ENCODE results near the gene ANK3. TPM values are rescaled to one million over a fixed set of nuclear protein-coding genes. Genes with fewer than 3 reads are reported as not detected.

ANK3 gene
- polyA plus RNA-seq, 3 donors = not detected

DNA sequence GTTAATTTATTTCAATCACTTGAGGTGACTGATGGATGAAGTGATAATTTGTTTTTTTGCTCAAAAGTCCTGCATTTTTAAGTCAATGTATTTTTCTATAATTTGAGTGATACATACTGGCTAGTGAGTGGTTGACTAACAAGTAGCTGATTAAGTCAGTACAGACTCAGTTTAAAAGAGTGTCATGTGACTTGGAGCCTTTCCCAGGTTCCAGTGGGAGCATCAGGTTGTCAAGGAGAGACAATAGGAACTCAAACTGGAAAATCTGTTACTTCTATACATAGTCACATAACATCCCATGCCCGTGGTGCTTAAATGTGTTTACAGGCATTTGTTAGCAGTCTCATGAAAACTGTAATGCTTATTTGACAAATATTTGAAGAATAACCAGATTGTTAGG is 154.7 kb downstream of the ANK3 start:
- H3K36me3 Mint-ChIP-seq = no peaks in the 10 kb centered on the region
- Histone ChIP-seq H4K20me1 (ENCODE audit: insufficient read depth, low read length) (no peaks in the 10 kb centered on the region), H3K27me3 (ENCODE audit: control insufficient read depth in 2 of 2, insufficient read depth in 2 of 2, low read length in 2 of 2) (no peaks in the 10 kb centered on the region), H3K4me1 (ENCODE audit: control insufficient read depth in 1 of 2, insufficient read depth in 2 of 2, low read length in 2 of 2) (peaks cover 27 to 28% of the 10 kb centered on the region in 2 donors), H3K27ac (ENCODE audit: low read depth in 1 of 2, low read length in 2 of 2) (no peak overlapping the region), H2AFZ (ENCODE audit: insufficient read depth, low read depth, low read length, poor library complexity, severe bottlenecking) (no peak overlapping the region), H3K4me2 (replicated peaks; ENCODE audit: extremely low read depth, low read length, poor library complexity, severe bottlenecking) (no peak overlapping the region), H3K36me3 (replicated peaks in 1 of 2; ENCODE audit: control insufficient read depth in 1 of 2, insufficient read depth in 2 of 2, low read length in 2 of 2) (no peaks in the 10 kb centered on the region), H3K79me2 (ENCODE audit: insufficient read depth, low read length) (no peaks in the 10 kb centered on the region), H3K9me3 (replicated peaks in 1 of 2; ENCODE audit: control insufficient read depth in 1 of 2, insufficient read depth in 1 of 2, low read length in 2 of 2) (no peaks in the 10 kb centered on the region), H3K4me3 (replicated peaks in 1 of 3; ENCODE audit: low read depth in 2 of 3, low read length in 3 of 3) (no peak overlapping the region), H3K9ac (ENCODE audit: insufficient read depth, low read length, poor library complexity, severe bottlenecking) (no peak overlapping the region)
- DNase-seq = peak in 1 of 3 donors; percentile 10
- no CpG with 5 or more reads among the region's 1 CpG for WGBS (ENCODE audit: insufficient coverage)
- H3K4me3 Mint-ChIP-seq = no peak overlapping the region
- H3K27me3 Mint-ChIP-seq (ENCODE audit: low read depth in 3 of 3) = peaks cover 0 to 3% (median 0%) of the 10 kb centered on the region in 3 donors
- intact Hi-C loops (cut with micrococcal nuclease) = loop anchor here in 1 of 2 donors (10.0 kb wide), 1 partner anchor 50 kb away; no protein-coding TSS in a partner anchor
- peaks cover 0 to 3% (median 0%) of the 10 kb centered on the region in 7 donors for H3K9me3 Mint-ChIP-seq
- H3K4me1 Mint-ChIP-seq = peaks cover 43% of the 10 kb centered on the region
- peak overlapping the region in 1 of 7 donors; percentile 33 for H3K27ac Mint-ChIP-seq
- TF ChIP-seq, protein P1, sequence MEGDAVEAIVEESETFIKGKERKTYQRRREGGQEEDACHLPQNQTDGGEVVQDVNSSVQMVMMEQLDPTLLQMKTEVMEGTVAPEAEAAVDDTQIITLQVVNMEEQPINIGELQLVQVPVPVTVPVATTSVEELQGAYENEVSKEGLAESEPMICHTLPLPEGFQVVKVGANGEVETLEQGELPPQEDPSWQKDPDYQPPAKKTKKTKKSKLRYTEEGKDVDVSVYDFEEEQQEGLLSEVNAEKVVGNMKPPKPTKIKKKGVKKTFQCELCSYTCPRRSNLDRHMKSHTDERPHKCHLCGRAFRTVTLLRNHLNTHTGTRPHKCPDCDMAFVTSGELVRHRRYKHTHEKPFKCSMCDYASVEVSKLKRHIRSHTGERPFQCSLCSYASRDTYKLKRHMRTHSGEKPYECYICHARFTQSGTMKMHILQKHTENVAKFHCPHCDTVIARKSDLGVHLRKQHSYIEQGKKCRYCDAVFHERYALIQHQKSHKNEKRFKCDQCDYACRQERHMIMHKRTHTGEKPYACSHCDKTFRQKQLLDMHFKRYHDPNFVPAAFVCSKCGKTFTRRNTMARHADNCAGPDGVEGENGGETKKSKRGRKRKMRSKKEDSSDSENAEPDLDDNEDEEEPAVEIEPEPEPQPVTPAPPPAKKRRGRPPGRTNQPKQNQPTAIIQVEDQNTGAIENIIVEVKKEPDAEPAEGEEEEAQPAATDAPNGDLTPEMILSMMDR (IDR thresholded peaks at IDR 0.05) = no peak

- WGBS (ENCODE audit: insufficient coverage) = no CpG with 5 or more reads among the region's 4 CpGs
- H3K4me1 Mint-ChIP-seq = peaks cover 43% of the 10 kb centered on the region
- peaks cover 0 to 3% (median 0%) of the 10 kb centered on the region in 3 donors for H3K27me3 Mint-ChIP-seq (ENCODE audit: low read depth in 3 of 3)
- TF ChIP-seq, protein P1 (IDR thresholded peaks at IDR 0.05) = no peak
- H3K27me3 ChIP-seq (ENCODE audit: control insufficient read depth in 2 of 2, insufficient read depth in 2 of 2, low read length in 2 of 2) = no peaks in the 10 kb centered on the region
- intact Hi-C loops (cut with micrococcal nuclease) = loop anchor here in 1 of 2 donors (10.0 kb wide), 1 partner anchor 50 kb away; no protein-coding TSS in a partner anchor
- no peak overlapping the region for H2AFZ ChIP-seq (ENCODE audit: insufficient read depth, low read depth, low read length, poor library complexity, severe bottlenecking)
- peak in 2 of 3 donors; percentile 28 to 55 for DNase-seq
- peak overlapping the region in 1 of 3 experiments; percentile 7 for H3K4me3 ChIP-seq (replicated peaks in 1 of 3; ENCODE audit: low read depth in 2 of 3, low read length in 3 of 3)
- H4K20me1 ChIP-seq (ENCODE audit: insufficient read depth, low read length) = no peaks in the 10 kb centered on the region
- no peaks in the 10 kb centered on the region for H3K79me2 ChIP-seq (ENCODE audit: insufficient read depth, low read length)
- H3K4me3 Mint-ChIP-seq = no peak overlapping the region
- H3K9ac ChIP-seq (ENCODE audit: insufficient read depth, low read length, poor library complexity, severe bottlenecking) = no peak overlapping the region
- peak overlapping the region in 1 of 7 donors; percentile 33 for H3K27ac Mint-ChIP-seq
- H3K36me3 ChIP-seq (replicated peaks in 1 of 2; ENCODE audit: control insufficient read depth in 1 of 2, insufficient read depth in 2 of 2, low read length in 2 of 2) = no peaks in the 10 kb centered on the region
- H3K9me3 Mint-ChIP-seq = peaks cover 0 to 3% (median 0%) of the 10 kb centered on the region in 7 donors
- peaks cover 27 to 28% of the 10 kb centered on the region in 2 donors for H3K4me1 ChIP-seq (ENCODE audit: control insufficient read depth in 1 of 2, insufficient read depth in 2 of 2, low read length in 2 of 2)
- H3K4me2 ChIP-seq (replicated peaks; ENCODE audit: extremely low read depth, low read length, poor library complexity, severe bottlenecking) = peak overlapping the region; percentile 26
- H3K36me3 Mint-ChIP-seq = no peaks in the 10 kb centered on the region
- no peak overlapping the region for H3K27ac ChIP-seq (ENCODE audit: low read depth in 1 of 2, low read length in 2 of 2)
- H3K9me3 ChIP-seq (replicated peaks in 1 of 2; ENCODE audit: control insufficient read depth in 1 of 2, insufficient read depth in 1 of 2, low read length in 2 of 2) = no peaks in the 10 kb centered on the region
Observed at GRCh38 chr10:60234551-60234950, 155.1 kb downstream of the ANK3 start.

Data from CD14-positive monocyte (primary cell).